ENCODE data around the gene FSHR.

- TF ChIP-seq CTCF (IDR thresholded peaks at IDR 0.05) (no peak), POLR2A (IDR thresholded peaks at IDR 0.05) (no peak)
These were observed 122.2 kb downstream of the FSHR start for GRCh38 chr2:49032126-49032525.
